ENCODE measurements around the gene MYO5B. TPM values are rescaled to one million over a fixed set of nuclear protein-coding genes. Genes with fewer than 3 reads are reported as not detected.

MYO5B gene
- total RNA-seq, 2 donors from 2014 or later, result 0.12 to 0.39 TPM

DNA sequence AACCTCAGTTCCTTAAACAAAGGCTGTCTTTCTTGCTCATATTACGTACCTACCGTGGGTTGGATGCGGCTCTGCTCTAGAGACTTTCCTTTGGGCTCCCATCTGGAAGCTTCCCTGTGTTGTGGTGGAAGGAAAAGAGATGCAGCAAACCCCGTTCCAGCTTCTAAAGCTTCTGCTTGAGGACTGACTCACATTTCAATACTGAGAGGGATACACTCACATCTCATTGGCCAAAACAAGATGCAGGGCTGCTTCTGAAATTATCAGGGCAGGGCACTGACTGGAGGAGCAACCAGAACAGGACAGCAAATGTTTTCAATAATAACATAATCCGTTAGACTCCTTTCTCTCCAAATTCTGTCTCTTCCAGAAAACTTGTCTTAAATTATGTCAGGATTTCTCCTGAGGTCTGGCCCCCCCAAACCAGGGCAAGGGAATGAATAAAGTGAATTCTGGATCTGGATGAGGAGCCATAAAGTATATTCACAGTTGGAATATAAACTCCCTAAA is 4.5 kb upstream of the MYO5B start:
- peaks cover 12% of the 10 kb centered on the region for H3K4me1 Mint-ChIP-seq (ENCODE audit: low read depth)
- no peak for DNase-seq
- peaks cover 62% of the 10 kb centered on the region for H3K27me3 Mint-ChIP-seq (ENCODE audit: low read depth)

GRCh38 chr18:50196261-50196660 is 1.3 kb upstream of the MYO5B start:
- Mint-ChIP-seq H3K9me3 (peaks cover 0 to 2% of the 10 kb centered on the region in 2 donors), H3K27ac (no peak overlapping the region), H3K27me3 (ENCODE audit: low read depth) (peaks cover 73% of the 10 kb centered on the region), H3K4me1 (ENCODE audit: low read depth) (peaks cover 16% of the 10 kb centered on the region), H3K4me3 (peak overlapping the region in 1 of 2 donors; percentile 4), H3K36me3 (ENCODE audit: insufficient read depth in 2 of 2) (peaks cover 0 to 1% of the 10 kb centered on the region in 2 donors)
- no peak for ATAC-seq (replicated peaks in 1 of 2)
- DNase-seq, result no peak

More for the DNA sequence above, 4.5 kb upstream of the MYO5B start:
- H3K9me3 Mint-ChIP-seq, result peaks cover 0 to 2% of the 10 kb centered on the region in 2 donors
- peaks cover 0 to 1% of the 10 kb centered on the region in 2 donors for H3K36me3 Mint-ChIP-seq (ENCODE audit: insufficient read depth in 2 of 2)
- ATAC-seq (replicated peaks in 1 of 2), result no peak
- H3K4me3 Mint-ChIP-seq, result no peak overlapping the region
- H3K27ac Mint-ChIP-seq, result no peak overlapping the region

DNA sequence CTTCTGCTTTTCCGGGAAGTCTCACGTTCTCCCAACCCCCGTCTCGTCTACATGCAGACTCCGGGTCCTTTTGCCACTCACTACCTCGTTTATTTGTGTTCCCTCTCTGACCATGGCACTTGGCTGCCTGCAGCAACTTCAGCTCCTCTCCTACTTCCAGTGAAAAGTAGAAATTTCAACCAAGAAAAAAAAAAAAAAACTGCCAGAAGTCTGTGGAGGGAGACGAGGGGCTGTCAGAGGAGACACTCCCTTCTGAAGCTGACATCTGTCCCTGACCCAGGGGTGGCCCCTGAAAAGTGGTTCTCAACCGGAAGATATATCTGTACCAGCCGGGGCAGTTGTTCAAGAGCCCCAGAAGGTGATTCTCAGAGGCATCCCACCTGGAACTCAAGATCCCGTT is 742 bp upstream of the MYO5B start:
- no peak overlapping the region for H3K27ac Mint-ChIP-seq

DNA sequence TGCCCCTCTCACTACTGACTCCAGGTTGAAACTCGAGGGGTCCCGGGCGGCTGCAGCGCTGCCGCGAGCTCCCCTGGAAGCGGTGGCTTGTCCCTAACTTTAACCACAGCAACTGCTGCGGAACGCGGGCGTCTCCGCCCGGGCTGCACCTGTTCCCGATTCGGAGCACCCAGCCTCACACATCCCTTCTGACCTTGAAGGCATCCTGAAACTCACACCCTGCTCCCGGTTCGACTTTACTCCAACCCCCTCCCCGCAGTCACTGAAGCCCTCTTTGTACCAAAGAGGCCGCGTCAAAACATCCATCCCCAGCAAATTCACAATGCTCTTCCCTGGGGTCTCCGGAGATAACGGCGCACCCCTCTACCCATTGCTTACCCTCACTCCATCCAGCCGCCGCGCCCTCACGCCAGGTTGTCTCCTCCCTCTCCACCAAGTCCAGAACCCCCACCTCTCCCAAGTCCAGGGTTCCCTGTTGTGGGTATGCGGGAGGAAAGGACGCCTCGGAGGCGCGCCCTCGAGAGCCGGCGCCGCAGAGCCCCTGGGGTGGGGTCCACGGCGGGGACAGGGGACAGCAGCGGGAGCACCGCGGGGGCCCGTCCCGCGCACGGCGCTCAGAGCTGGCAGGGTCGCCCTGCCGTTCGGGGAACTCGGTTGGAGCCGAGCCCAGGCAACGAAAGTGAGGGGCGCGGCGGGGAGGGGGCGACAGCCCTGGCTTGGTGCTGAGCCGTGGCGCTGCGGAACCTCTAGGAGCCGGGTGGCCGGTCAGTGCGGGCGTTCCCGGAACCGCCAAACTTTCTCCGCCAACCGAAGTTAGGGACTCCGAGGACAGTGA is 934 bp downstream of the MYO5B start:
- H3K4me1 Mint-ChIP-seq (ENCODE audit: low read depth), result peaks cover 31% of the 10 kb centered on the region
- H3K27me3 Mint-ChIP-seq (ENCODE audit: low read depth), result peaks cover 82% of the 10 kb centered on the region
- H3K36me3 Mint-ChIP-seq (ENCODE audit: insufficient read depth in 2 of 2), result peaks cover 0 to 1% of the 10 kb centered on the region in 2 donors
- H3K4me3 Mint-ChIP-seq, result peak overlapping the region; percentile 57 to 64
- peak in 1 of 2 donors; percentile 2 for DNase-seq
- H3K27ac Mint-ChIP-seq, result no peak overlapping the region
- ATAC-seq (replicated peaks in 1 of 2), result peak in 1 of 2 donors; percentile 3
- H3K9me3 Mint-ChIP-seq, result no peaks in the 10 kb centered on the region

More for the DNA sequence above, 742 bp upstream of the MYO5B start:
- Mint-ChIP-seq H3K27me3 (ENCODE audit: low read depth) (peaks cover 73% of the 10 kb centered on the region), H3K4me3 (peak overlapping the region; percentile 51 to 72), H3K9me3 (no peaks in the 10 kb centered on the region), H3K36me3 (ENCODE audit: insufficient read depth in 2 of 2) (peaks cover 0 to 1% of the 10 kb centered on the region in 2 donors), H3K4me1 (ENCODE audit: low read depth) (peaks cover 19% of the 10 kb centered on the region)
- no peak for DNase-seq
- ATAC-seq (replicated peaks in 1 of 2), result no peak

- Mint-ChIP-seq H3K27ac (no peak overlapping the region), H3K9me3 (no peaks in the 10 kb centered on the region), H3K36me3 (ENCODE audit: insufficient read depth in 2 of 2) (peaks cover 0 to 1% of the 10 kb centered on the region in 2 donors), H3K27me3 (ENCODE audit: low read depth) (peaks cover 81% of the 10 kb centered on the region), H3K4me1 (ENCODE audit: low read depth) (peaks cover 33% of the 10 kb centered on the region), H3K4me3 (peak overlapping the region; percentile 57 to 64)
- no peak for DNase-seq
- no peak for ATAC-seq (replicated peaks in 1 of 2)
Observed at GRCh38 chr18:50192995-50193795, 1.8 kb downstream of the MYO5B start.

DNA sequence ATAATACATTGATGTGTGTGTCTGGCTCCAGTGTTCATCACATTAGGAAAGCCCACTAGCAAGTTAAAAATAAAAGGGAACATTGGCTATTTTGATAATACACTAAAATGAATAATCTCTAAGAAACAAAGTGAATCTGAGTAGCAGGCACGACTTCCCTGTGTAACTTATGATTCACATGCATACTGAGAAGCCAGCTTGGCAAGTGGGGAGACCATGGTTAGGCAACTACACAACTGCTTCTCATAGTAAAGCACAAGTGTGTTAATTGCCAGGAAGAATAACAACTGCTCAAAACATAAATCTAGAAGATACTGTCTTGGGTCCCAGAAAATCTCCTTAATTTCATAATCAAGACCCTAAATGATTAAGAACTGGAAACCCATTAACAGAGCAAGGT is 4.0 kb downstream of the MYO5B start:
- Mint-ChIP-seq H3K4me3 (no peak overlapping the region), H3K27me3 (ENCODE audit: low read depth) (peaks cover 70% of the 10 kb centered on the region), H3K4me1 (ENCODE audit: low read depth) (peaks cover 33% of the 10 kb centered on the region), H3K36me3 (ENCODE audit: insufficient read depth in 2 of 2) (peaks cover 0 to 1% of the 10 kb centered on the region in 2 donors), H3K9me3 (no peaks in the 10 kb centered on the region), H3K27ac (no peak overlapping the region)
- no peak for ATAC-seq (replicated peaks in 1 of 2)
- no peak for DNase-seq

DNA sequence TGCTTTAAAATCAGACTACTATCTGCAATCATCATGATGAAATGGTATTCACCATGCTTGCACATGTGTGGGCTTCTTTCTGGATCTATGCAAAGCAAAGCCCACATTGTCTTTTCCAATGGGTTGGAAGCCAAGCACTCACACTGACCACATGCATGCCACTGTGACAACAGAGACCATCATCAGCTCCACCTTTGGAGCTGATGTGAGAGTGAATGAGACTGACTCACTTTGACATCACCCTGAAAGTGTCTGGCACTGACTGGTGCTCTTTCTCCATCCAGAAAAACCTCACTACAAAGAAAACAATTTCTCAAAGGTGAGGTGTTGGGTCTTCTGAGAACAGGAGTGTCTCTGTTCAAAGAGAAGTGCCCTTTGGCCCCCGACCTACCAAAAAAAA is 4.7 kb downstream of the MYO5B start:
- Mint-ChIP-seq H3K27me3 (ENCODE audit: low read depth) (peaks cover 63% of the 10 kb centered on the region), H3K4me3 (peak overlapping the region in 1 of 2 donors; percentile 46), H3K9me3 (no peaks in the 10 kb centered on the region), H3K27ac (no peak overlapping the region), H3K4me1 (ENCODE audit: low read depth) (peaks cover 28% of the 10 kb centered on the region), H3K36me3 (ENCODE audit: insufficient read depth in 2 of 2) (no peaks in the 10 kb centered on the region)
- peak; percentile 7 to 11 for DNase-seq
- peak; percentile 70 to 75 for ATAC-seq (replicated peaks in 1 of 2)

GRCh38 chr18:50189160-50189559 is 5.8 kb downstream of the MYO5B start:
- no peak overlapping the region for H3K27ac Mint-ChIP-seq
- peaks cover 66% of the 10 kb centered on the region for H3K27me3 Mint-ChIP-seq (ENCODE audit: low read depth)
- no peak for DNase-seq
- H3K9me3 Mint-ChIP-seq, result no peaks in the 10 kb centered on the region
- peak in 1 of 2 donors; percentile 25 for ATAC-seq (replicated peaks in 1 of 2)
- no peak overlapping the region for H3K4me3 Mint-ChIP-seq
- no peaks in the 10 kb centered on the region for H3K36me3 Mint-ChIP-seq (ENCODE audit: insufficient read depth in 2 of 2)
- H3K4me1 Mint-ChIP-seq (ENCODE audit: low read depth), result peaks cover 28% of the 10 kb centered on the region

DNA sequence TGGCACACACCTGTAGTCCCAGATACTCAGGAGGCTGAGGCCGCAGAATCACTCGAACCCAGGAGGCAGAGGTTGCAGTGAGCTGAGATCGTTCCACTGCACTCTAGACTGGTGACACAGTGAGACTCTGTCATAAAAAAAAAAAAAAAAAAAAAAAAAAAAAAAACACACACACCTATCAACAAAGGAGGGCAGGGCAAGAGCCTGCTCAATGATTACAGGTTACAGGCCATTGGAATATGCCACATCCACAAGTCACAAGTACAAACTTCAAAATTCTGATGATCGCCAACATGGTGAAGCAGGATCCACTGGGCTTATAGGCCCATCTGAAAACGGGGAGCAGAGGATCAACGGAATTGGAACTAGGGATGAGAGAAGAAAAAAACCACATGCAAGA is 6.3 kb downstream of the MYO5B start:
- Mint-ChIP-seq H3K9me3 (no peaks in the 10 kb centered on the region), H3K27ac (no peak overlapping the region), H3K4me3 (no peak overlapping the region), H3K36me3 (ENCODE audit: insufficient read depth in 2 of 2) (no peaks in the 10 kb centered on the region), H3K27me3 (ENCODE audit: low read depth) (peaks cover 64% of the 10 kb centered on the region), H3K4me1 (ENCODE audit: low read depth) (peaks cover 23% of the 10 kb centered on the region)
- DNase-seq (no peak), ATAC-seq (replicated peaks in 1 of 2) (no peak)

DNA sequence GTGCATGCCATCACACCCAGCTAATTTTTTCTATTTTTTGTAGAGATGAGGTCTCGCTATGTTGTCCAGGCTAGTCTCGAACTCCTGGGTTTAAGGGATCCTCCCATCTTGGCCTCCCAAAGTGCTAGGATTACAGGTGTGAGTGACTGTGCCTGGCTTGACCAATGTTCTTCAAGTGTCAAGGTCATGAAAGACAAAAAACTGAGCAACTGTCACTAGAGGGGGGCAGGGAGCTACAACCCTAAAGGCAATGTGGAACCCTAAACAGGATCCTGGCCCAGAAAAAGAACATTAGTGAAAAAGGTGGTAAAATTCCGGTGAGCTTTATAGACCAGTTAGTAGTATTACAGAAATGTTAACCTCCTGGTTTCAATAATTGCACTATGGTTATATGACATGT is 7.3 kb downstream of the MYO5B start:
- no peaks in the 10 kb centered on the region for H3K36me3 Mint-ChIP-seq (ENCODE audit: insufficient read depth in 2 of 2)
- no peaks in the 10 kb centered on the region for H3K9me3 Mint-ChIP-seq
- no peak overlapping the region for H3K27ac Mint-ChIP-seq
- no peak for DNase-seq
- ATAC-seq (replicated peaks in 1 of 2), result no peak
- peaks cover 17% of the 10 kb centered on the region for H3K4me1 Mint-ChIP-seq (ENCODE audit: low read depth)
- H3K27me3 Mint-ChIP-seq (ENCODE audit: low read depth), result peaks cover 54% of the 10 kb centered on the region
- no peak overlapping the region for H3K4me3 Mint-ChIP-seq

GRCh38 chr18:50186385-50186784 is 8.6 kb downstream of the MYO5B start:
- H3K27me3 Mint-ChIP-seq (ENCODE audit: low read depth), result peaks cover 42% of the 10 kb centered on the region
- no peak overlapping the region for H3K27ac Mint-ChIP-seq
- no peaks in the 10 kb centered on the region for H3K36me3 Mint-ChIP-seq (ENCODE audit: insufficient read depth in 2 of 2)
- DNase-seq, result no peak
- peaks cover 17% of the 10 kb centered on the region for H3K4me1 Mint-ChIP-seq (ENCODE audit: low read depth)
- no peak for ATAC-seq (replicated peaks in 1 of 2)
- H3K9me3 Mint-ChIP-seq, result no peaks in the 10 kb centered on the region
- no peak overlapping the region for H3K4me3 Mint-ChIP-seq

DNA sequence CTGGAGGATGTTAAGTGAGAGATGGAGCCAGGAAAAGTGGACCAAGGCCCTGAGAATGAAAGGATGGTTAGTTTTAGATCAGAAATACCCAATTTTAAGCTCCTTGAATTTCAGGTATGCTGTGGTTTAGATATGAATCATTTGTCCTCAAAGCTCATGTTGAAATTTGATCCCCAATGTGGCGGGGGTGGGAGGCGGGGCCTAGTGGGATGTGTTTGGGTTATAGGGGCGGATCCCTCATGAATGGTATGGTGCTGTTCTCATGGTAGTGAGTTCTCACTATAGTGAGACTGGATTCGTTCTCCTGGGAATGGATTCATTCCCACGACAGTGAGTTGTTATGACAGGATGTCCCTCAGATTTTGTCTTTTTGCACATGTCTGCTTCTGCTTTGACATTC is 11.4 kb downstream of the MYO5B start:
- peaks cover 24% of the 10 kb centered on the region for H3K27me3 Mint-ChIP-seq (ENCODE audit: low read depth)
- H3K27ac Mint-ChIP-seq, result no peak overlapping the region
- no peak for ATAC-seq (replicated peaks in 1 of 2)
- no peaks in the 10 kb centered on the region for H3K9me3 Mint-ChIP-seq
- H3K4me1 Mint-ChIP-seq (ENCODE audit: low read depth), result no peaks in the 10 kb centered on the region
- no peaks in the 10 kb centered on the region for H3K36me3 Mint-ChIP-seq (ENCODE audit: insufficient read depth in 2 of 2)
- DNase-seq, result no peak
- H3K4me3 Mint-ChIP-seq, result no peak overlapping the region

- Mint-ChIP-seq H3K27ac (no peak overlapping the region), H3K27me3 (ENCODE audit: low read depth) (peaks cover 35% of the 10 kb centered on the region), H3K9me3 (no peaks in the 10 kb centered on the region), H3K4me1 (ENCODE audit: low read depth) (no peaks in the 10 kb centered on the region), H3K36me3 (ENCODE audit: insufficient read depth in 2 of 2) (no peaks in the 10 kb centered on the region), H3K4me3 (no peak overlapping the region)
- DNase-seq (no peak), ATAC-seq (replicated peaks in 1 of 2) (no peak)
Observed at GRCh38 chr18:50182511-50182910, 12.4 kb downstream of the MYO5B start.
